Fibroblast of mammary gland (primary cell): ENCODE results near the gene TTLL13.
A peak's percentile ranks its signal among the peaks of the same experiment; 100 is the strongest.

Experiments used
- DNase-seq: peaks from one replicate; pipeline ENCODE4 v3.0.0-alpha.2; 2010; ENCODE audit warnings: low read depth
- H3K4me3 ChIP-seq: 2 replicates; pipeline ENCODE4 v1.5.1; 2011; ENCODE audit warnings: low read depth, mild to moderate bottlenecking, low read length, moderate library complexity; ENCODE audit not compliant: control insufficient read depth
- TF ChIP-seq, protein P1 (sequence below): conservative IDR thresholded peaks from 2 replicates; pipeline ENCODE4 v1.5.1; 2011; ENCODE audit warnings: low read depth, low read length, inconsistent platforms; ENCODE audit not compliant: control insufficient read depth, insufficient read depth

Gene TTLL13

DNA sequence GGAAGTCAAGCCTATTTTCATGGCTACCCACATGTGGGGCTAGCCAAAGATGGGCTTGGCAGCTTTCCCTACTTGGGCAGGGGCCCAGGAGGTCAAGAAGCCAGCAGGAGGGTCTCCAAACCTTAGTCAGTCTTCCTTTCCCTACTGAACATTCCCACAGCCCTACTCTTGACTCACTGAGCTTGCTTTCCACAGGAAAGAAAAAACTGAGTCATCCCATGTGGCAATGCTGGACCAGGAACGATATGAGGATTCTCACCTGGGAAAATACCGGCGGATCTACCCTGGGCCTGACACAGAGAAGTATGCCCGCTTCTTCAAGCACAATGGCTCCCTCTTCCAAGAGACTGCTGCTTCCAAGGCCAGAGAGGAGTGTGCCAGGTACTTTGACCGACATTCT lies 12.5 kb downstream of the TTLL13 start:
- TF ChIP-seq, protein P1, sequence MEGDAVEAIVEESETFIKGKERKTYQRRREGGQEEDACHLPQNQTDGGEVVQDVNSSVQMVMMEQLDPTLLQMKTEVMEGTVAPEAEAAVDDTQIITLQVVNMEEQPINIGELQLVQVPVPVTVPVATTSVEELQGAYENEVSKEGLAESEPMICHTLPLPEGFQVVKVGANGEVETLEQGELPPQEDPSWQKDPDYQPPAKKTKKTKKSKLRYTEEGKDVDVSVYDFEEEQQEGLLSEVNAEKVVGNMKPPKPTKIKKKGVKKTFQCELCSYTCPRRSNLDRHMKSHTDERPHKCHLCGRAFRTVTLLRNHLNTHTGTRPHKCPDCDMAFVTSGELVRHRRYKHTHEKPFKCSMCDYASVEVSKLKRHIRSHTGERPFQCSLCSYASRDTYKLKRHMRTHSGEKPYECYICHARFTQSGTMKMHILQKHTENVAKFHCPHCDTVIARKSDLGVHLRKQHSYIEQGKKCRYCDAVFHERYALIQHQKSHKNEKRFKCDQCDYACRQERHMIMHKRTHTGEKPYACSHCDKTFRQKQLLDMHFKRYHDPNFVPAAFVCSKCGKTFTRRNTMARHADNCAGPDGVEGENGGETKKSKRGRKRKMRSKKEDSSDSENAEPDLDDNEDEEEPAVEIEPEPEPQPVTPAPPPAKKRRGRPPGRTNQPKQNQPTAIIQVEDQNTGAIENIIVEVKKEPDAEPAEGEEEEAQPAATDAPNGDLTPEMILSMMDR, result no peak
- peak; percentile 80 for DNase-seq

GRCh38 chr15:90262426-90262825 lies 13.1 kb downstream of the TTLL13 start:
- H3K4me3 ChIP-seq, result no peak overlapping the region
- peak; percentile 37 for DNase-seq
- TF ChIP-seq, protein P1, result no peak

More for the DNA sequence above, 12.5 kb downstream of the TTLL13 start:
- H3K4me3 ChIP-seq, result no peak overlapping the region

DNA sequence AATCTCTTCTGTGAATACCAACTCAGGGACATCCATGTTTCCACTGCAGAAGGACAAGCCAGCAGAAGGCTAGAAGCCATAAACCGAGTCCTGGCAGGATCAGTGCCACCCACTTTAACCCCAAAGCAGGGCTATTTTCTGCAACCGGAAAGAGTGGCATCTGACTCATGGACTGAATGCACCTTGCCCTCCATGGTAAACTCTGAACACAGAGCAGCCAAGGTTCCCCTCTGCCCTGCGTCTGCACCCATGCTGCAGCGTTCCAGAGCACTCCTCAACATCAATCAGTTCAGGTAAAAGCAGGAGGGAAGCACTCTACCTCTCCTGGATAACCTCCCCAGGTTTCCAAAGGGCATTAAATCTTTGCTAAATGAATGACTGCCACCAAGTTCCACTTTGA lies 15.3 kb downstream of the TTLL13 start:
- TF ChIP-seq, protein P1, result no peak
- peak overlapping the region; percentile 92 for H3K4me3 ChIP-seq
- no peak for DNase-seq

DNA sequence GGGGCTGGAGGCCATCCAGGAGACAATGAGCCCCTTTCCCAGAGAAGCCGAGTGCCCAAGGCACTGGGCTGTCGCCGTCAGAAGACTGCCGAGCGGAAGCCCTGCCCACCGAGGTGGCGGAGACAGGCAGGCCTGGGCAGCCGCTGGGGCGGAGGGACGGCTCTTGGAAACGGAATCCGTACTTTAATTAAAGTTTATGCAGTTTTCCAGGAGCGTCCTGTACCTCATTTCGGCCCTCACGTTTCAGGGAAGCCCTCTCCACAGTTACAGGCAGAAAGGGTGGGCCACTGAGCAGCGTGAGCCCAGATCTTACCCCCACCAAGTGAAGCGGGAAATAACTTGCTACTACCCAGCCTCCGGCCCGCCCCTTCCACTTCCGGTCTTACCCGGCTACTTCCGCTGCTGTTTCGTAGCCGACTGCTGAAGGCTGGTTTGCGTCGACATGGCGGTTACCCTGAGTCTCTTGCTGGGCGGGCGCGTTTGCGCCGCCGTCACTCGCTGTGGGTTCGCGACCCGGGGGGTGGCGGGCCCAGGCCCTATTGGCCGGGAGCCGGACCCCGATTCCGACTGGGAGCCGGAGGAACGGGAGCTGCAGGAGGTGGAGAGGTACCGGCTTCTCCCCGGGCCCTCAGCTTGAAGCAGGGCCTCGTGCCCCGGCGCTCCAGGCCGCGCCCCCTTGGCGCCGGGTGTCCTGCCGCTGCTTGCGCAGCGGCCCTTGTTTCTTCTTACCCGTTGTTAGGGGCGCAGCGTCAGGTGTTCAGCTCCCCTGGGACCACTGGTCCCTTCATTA lies 16.1 kb downstream of the TTLL13 start, which contains the start of gene NGRN:
Gene NGRN, plus strand, starts transcription at position 402 of the 790 bp plus-strand sequence. Its CDS starts 41 bp downstream, at position 443.
- DNase-seq, result peak; percentile 87
- TF ChIP-seq, protein P1, result no peak
- H3K4me3 ChIP-seq, result peak within 1 kb of the TSS; percentile 92

- H3K4me3 ChIP-seq, result peak overlapping the region; percentile 92
- TF ChIP-seq, protein P1, result no peak
- peak; percentile 25 for DNase-seq
These were observed 16.7 kb downstream of the TTLL13 start for GRCh38 chr15:90266061-90266431.

- peak overlapping the region; percentile 92 for H3K4me3 ChIP-seq
- peak; percentile 43 for DNase-seq
- TF ChIP-seq, protein P1, result no peak
These were observed 17.1 kb downstream of the TTLL13 start for GRCh38 chr15:90266485-90266884.
